H54 (cell line): Measurements from ENCODE around the gene SCD.
"Not testable (repeated sequence)": the region's sequence is repeated elsewhere in the genome, so short reads cannot be mapped to it uniquely, and the experiment has no call there.

Source experiments
- DNase-seq: peaks from one replicate; pipeline ENCODE4 v3.0.0; 2011; ENCODE audit warnings: low spot score, mixed read lengths; ENCODE audit not compliant: insufficient read length
- FAIRE-seq: peaks from 3 replicates; lab custom pipeline; 2011; peaks lifted over from hg19 to GRCh38; lab: Jason Lieb, UNC
- POLR2A ChIP-seq: IDR thresholded peaks from 2 replicates; pipeline ENCODE4 v1.6.1; 2011; ENCODE audit warnings: low read depth, mild to moderate bottlenecking, low read length

Gene SCD

GRCh38 chr10:100362570-100363496 lies 15.8 kb downstream of the SCD start:
- TF ChIP-seq POLR2A: no peak
- FAIRE-seq: no peak
- DNase-seq: no peak

- no peak for TF ChIP-seq POLR2A
- FAIRE-seq (no peak), DNase-seq (no peak)
Observed at GRCh38 chr10:100364175-100364574, 17.1 kb downstream of the SCD start.

- no peak for TF ChIP-seq POLR2A
- no peak for DNase-seq
- FAIRE-seq: peak; percentile 68
Observed at GRCh38 chr10:100364735-100365391, 17.8 kb downstream of the SCD start.

GRCh38 chr10:100368721-100369120 lies 21.7 kb downstream of the SCD start:
- no peak for TF ChIP-seq POLR2A
- DNase-seq (no peak), FAIRE-seq (no peak)

- peak; percentile 77 for DNase-seq
- TF ChIP-seq POLR2A: no peak
- FAIRE-seq: peak; percentile 38
Observed at GRCh38 chr10:100370714-100371481, 23.9 kb downstream of the SCD start.

- TF ChIP-seq POLR2A: no peak
- DNase-seq (no peak), FAIRE-seq (no peak)
Observed at GRCh38 chr10:100371482-100372027, 24.5 kb downstream of the SCD start.

- DNase-seq (no peak), FAIRE-seq (no peak)
- TF ChIP-seq POLR2A: peak; percentile 49
Observed at GRCh38 chr10:100372415-100373297, 25.6 kb downstream of the SCD start.

GRCh38 chr10:100373298-100374199 lies 26.5 kb downstream of the SCD start:
- DNase-seq: peak; percentile 93
- no peak for FAIRE-seq
- peak; percentile 25 for TF ChIP-seq POLR2A

GRCh38 chr10:100374200-100374655 lies 27.2 kb downstream of the SCD start:
- no peak for DNase-seq
- no peak for TF ChIP-seq POLR2A

GRCh38 chr10:100374677-100375353 lies 27.8 kb downstream of the SCD start:
- DNase-seq, FAIRE-seq: not testable (repeated sequence)

More at GRCh38 chr10:100374200-100374655, 27.2 kb downstream of the SCD start:
- FAIRE-seq: no peak

GRCh38 chr10:100376656-100377055 lies 29.6 kb downstream of the SCD start:
- FAIRE-seq, DNase-seq: not testable (repeated sequence)
